Measurements from ENCODE around the gene PARD3.
"Not testable (repeated sequence)": the region's sequence is repeated elsewhere in the genome, so short reads cannot be mapped to it uniquely, and the experiment has no call there.

Gene PARD3

DNA sequence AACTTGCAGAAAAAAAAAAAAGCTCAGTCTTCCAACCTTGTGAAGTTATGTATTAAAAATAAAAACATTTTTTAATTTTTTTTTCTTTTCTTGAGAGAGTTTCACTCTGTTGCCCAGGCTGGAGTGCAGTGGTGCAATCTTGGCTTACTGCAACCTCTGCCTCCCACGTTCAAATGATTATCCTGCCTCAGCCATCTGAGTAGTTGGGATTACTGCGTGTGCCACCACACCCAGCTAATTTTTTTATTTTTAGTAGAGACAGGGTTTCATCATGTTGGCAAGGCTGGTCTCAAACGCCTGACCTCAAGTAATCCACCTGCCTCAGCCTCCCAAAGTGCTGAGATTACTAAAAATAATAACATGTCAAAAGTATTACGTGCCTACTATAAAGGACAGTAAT, 375.7 kb downstream of the PARD3 start:
- not testable (repeated sequence) for DNase-seq

DNA sequence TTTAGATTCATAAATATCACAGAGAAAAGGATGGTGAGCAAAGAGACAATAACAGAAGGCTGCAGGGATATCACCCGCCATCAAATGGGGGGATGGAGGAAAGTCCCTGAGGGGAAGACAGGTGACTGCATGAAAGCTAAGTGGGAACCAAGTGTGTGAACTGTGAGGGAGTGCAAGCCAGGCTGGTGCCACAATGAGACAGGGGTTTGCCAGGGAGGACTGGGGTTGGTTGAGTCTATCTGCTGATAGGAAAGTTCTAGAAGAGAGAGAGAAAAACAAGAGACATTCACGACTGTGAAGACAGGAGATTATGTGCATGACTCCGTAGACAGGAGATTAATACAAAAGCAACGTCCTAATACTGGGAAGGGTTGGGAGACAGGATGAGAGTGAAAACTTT, 376.4 kb downstream of the PARD3 start:
- DNase-seq, result no peak

DNA sequence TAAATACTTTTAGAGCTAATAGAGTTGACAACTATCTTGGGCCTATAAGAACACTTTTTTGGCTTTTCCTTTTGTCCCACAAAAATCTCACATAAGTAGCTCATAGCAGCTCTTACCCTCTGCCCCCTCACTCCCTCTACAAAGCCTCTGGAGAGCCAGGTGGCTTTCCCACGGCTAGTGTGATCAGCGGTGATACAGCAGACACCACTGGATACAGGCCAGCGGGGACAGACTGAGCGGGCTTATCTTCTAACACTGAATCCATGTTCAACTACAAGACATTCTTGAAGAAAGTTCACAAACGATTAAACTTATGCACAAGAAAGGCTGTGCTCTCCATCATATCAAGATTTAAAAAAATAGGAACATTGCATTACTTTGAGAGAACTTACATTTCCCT, 377.2 kb downstream of the PARD3 start:
- DNase-seq, result no peak

DNA sequence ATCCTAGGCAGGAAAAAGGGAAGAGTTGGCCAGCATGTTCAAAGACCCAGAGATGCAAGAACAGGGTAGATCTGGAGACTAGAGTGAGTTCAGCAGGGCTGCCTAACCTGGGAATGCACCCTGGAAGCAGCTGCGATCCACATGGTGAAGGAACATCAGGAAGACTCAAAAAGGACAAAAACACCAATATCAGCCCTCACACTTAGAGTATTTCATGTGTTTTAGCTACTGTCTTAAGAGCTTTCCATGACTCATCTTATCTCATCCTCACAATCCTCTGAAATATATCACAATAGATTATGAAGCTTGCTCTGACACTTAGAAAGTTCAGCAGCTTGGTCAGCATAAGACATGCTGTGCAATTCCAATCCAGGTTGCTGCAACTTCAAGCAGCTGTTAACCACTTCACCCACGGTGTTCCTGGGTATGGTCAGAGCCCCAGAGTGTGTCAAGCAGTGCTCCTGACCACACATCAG, 380.9 kb downstream of the PARD3 start:
- no peak for DNase-seq

DNA sequence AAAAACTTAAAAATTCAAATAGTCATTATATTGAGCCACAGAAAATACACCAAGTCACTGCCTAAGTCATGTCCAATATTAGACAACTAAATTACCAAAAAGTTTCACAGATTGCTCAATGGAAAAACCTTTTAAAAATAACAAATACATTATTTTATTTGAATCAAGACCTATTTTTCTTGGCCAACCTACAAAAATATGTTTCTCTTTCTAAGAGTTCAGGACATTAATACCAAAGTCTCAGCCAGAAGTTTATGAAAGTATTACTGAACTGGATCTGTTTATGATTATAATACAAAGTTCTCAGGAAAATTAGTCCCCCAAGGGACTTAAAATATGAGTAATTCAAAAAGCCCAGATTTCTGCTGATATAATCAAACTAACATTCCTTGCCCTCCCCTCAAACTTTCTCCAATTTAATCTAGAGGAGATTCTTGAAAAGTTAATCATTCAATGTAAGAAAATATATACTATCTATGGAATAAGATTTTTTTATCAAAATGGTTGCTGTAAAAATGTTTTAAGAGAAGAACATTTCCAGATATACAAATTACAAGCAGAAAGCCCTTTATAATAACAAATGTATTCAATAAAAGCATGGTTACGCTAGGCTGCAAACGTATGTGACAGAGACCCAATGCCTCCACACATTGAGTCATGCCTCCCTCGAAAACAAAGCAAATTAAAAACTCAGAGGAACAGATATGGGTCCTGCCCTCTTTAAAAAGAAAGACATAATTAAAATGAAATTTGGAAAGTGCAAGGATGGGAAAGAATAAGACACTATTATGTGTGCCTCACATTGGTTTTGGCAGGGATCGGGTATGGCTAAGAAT, 381.6 kb downstream of the PARD3 start:
- no peak for DNase-seq

DNA sequence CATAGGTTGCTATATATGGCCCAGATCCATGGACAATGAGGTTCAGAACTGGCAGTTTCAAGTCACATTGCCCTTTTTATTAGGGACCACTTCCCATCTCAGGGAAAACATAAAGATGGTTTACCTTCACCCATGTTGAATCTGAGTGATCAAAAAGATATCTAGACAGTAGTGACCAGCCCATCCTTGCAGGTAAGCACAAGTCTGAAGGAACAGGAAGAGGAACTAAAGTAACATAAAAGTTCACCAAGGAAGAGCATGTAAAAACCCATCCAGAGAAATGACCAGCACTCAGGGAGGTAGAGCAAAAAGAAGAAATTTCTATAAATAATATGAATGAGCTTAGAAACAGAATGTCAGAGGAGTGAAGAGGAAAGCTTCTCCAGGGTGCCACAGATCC, 382.5 kb downstream of the PARD3 start:
- DNase-seq, result no peak

DNA sequence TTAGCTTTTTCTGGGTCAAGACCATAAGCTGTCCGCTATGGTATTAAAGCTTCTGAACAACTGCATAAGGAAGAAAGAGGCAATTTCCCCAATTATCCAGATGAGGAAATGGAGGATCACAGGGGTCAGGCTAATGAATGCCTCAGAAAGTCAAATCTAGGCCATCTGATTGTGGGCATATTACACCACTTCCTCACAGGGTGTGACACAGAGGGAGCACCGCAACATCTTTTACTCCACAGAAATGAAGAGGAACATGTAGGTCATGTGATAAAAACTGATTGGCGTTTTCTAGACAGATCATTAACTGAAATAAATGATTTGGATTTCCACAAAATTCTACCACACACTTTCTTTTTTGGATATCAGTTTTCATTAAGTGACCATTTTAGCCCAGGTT, 384.4 kb downstream of the PARD3 start:
- no peak for DNase-seq

DNA sequence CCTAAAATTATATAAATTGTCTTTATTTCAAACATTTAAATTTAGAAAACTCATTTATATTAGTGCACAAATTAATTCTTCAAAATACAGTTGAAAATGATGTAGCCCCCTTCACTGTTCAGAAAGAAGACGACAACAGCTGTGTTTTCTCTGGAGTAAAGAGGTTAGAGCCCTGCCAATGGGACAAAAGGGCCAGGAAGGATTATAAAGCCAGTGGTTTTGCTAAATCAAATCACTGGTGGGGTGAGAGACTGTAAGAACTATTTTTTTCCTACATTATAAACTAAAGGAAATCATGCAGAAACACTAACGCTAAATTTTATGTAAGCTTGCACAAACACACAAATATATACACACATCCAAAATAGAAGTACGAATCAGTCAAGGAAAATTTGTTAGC, 386.6 kb downstream of the PARD3 start:
- DNase-seq, result no peak

DNA sequence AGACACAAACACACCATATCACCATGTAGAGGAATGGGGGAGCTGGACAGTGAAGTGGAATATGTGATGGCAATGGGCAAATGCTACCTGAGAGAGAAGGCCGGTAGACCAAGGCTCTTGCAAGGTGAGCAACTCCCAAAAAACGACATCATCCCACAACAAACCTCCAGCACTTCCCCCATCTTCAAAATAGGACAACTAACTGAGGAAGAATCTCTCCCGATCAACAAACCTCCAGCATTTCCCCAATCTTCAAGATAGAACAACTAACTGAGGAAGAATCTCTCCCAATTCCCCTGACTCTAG, 387.2 kb downstream of the PARD3 start:
- no peak for DNase-seq

DNA sequence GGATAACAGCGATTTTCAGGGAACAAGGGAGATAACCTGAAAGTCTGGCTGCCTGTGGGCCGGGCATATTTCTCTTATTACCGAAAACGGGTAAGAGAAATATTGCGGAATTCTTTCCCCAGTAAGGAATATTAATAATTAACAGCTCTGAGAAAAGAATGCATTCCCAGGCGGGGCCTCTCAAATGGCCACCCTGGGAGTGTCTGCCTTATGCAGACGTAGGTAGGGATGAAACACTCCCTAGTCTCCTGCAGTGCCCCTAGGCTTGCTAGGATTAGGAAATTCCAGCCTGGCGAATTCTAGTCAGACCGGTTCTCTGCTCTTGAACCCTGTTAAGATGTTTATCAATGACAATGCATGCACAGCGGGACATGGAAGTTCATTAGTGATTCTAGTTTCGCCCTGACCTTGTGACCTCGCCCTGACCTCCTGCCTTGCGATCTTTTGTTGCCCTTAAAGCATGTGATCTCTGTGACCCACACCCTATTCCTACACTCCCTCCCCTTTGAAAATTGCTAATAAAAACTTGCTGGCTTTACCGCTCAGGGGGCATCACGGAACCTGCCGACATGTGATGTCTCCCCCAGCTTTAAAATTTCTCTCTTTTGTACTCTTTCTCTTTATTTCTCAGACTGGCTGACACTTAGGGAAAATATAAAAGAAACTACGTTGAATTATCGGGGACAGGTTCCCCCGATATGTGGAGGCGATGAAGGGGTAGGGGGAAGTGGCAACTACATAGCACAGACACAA, 387.8 kb downstream of the PARD3 start:
- not testable (repeated sequence) for DNase-seq

DNA sequence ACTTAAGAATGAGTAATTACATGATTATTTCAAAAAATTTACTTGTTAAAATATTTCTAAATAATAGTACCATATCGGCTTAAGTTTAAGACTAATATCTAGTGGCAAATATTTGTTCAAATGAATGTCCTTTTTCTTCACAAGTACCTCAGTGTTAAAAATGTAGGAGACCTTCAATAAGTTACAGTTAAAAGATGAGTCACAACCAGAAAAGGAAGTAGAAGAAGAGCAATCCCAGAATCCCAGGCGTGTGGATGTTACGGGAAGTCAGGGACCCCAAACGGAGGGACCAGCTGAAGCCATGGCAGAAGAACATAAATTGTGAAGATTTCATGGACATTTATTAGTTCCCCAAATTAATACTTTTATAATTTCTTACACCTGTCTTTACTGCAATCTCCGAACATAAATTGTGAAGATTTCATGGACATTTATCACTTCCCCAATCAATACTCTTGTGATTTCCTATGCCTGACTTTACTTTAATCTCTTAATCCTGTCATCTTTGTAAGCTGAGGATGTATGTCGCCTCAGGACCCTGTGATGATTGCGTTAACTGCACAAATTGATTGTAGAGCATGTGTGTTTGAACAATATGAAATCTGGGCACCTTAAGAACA, 388.4 kb downstream of the PARD3 start:
- DNase-seq, result not testable (repeated sequence)

DNA sequence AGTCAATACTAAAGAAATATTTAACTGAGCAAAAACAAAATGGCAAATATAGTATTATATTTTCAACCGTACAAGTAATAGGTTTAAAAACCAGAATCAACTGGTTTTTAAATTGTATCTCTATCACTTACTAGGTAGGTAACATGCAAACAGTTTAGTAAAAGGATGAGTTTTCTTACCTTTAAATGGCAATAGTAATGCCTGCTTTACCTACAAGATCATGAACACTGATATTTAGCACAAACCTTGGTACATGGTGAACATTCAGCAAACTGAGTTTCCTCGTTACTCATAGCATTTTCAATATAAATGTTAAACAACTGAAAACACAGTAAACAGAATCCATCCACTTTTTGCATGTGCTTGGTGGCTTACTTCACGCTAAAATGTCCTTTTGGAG, 389.1 kb downstream of the PARD3 start:
- DNase-seq, result no peak

DNA sequence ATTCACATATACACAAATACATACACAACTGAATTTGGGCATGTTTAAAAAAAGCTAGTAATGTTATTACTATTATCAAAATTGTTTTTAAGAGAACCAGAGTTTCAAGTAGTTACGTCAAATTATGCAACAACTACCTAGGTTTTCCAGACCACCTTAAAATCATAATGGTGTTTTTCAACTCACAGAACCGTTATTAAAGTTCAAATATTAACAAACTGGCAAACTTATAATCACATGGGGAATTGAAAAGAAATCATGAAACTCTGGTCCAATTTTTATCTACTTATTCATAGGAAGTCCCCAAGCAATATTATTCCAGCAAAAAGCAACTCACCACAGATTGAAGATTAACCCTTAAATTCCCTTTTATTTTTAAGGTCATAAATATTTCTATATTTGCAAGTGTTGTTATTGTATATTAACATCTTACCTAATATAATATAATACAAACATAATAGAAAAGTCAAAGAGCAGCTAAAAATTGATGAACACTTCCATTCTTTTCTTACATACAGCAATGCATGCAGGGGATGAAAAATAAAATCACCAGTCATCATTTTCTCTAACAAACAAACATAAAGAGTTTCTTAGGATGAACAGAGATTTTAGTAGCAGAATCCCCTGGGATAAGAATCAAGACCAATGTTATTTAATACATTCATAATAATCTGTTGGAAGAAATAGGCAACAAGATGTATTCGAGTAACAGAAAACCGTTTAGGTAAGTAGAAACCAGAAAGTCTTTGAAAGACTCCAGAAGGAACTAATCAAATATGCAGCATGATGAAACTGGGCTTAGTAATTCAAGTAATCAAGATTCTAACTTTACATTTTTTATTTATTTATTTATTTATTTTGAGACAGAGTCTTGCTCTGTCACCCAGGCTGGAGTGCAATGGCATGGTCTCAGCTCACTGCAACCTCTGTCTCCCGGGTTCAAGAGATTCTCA, 391.1 kb downstream of the PARD3 start:
- DNase-seq, result no peak

DNA sequence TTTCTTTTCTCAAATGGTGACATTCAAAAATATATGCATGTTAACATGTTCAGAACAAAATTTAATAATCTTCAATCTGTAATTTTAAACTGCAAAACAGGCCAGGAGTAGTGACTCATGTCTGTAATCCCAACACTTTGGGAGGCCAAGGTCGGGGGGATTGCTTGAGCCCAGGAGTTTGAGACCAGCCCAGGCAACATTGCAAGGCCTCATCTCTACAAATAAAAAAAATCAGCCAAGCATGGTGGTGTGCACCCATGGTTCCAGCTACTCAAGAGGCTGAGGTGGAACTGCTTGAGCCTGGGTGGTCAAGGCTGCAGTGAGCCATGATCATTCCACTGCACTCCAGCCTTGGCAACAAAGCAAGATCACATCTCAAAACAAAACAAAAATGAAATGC, 394.3 kb downstream of the PARD3 start:
- no peak for DNase-seq

DNA sequence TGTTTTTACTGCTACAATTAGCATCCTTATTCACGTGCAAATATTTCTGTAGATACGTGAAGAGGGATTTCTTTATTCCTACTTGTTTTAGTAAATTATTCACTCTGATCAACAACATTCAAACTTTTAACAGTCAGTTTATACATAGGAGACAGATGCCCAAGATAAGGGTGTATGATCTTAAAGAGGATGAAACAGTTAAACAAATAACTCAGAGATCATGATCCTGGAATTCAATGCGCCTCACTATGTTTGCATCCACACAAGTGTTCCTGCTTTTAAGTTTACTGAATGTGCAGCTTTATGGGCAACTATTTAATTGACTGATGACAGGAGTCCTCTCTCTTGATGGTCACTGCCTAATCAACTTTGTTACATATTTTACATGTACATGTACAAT, 394.8 kb downstream of the PARD3 start:
- no peak for DNase-seq

DNA sequence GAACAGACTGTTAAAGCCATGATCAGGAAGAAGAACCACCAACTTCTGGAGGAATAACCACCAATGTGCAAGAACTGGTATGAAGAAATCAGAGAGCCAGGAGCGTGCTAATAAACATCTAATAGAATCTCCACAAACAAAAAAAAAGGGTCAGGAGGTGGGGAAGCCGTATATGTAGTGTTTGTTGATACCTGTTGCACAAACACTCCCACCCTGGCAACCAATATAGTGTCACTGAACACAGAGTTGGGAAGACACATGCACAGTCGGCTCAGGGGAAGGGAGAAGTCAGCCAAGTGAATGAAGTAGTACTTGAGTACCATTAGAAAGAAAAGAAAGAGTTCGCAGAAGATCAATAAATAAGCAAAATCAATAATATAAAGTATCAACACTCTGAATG, 400.1 kb downstream of the PARD3 start:
- DNase-seq, result no peak

DNA sequence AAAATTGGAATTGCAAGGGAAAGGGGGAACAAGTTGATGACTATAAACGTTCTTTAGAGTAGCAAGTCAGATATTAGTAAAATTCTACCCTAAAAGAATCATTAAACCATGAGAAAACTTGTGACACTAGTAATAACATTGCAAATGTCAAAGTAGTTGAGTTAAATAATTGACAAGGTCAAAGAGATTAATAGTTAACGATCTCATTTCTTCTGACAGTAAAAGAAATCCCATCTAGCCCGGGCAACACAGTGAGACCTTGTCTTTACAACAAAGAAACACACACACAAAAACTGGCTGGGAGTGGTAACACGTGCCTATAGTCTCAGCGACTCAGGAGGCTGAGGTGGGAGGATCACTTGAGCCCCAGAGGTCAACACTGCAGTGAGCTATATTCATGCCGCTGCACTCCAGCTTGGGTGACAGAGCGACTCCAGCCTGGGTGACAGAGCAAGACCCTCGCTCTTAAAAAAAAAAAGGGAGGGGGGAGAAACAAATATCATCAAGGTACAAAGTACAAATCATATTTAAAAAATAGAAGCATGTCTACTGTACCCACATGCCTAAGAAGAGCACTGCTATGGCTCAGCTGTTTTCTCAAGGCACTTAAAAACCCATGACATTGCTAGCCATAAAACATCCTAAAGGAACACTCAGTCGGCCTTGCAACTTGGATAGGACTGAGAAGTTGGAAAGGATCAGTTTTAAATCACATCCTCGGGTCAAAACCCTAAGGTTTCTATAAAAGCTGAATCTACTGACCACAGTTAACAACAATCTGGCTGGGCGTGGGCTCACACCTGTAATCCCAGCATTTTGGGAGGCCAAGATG, 401.1 kb downstream of the PARD3 start:
- no peak for DNase-seq

DNA sequence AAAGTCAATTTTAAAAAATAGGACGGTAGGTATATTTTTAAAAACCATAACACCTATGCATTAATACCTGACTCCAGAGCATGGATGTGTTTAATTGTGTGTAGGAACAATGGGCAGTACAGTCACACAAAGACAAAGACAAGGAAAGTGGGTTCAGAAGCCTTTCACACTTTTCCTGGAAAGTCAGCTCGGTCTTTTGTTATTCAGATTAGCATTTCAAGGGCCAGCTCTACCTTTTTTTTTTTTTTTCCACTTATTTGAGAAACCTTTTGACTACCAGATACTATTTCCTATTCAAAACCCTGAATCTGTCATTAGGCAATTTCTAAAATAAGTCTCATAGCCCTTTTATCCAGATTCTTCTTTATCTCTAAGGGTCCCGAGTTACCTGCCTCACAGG, 401.9 kb downstream of the PARD3 start:
- no peak for DNase-seq

DNA sequence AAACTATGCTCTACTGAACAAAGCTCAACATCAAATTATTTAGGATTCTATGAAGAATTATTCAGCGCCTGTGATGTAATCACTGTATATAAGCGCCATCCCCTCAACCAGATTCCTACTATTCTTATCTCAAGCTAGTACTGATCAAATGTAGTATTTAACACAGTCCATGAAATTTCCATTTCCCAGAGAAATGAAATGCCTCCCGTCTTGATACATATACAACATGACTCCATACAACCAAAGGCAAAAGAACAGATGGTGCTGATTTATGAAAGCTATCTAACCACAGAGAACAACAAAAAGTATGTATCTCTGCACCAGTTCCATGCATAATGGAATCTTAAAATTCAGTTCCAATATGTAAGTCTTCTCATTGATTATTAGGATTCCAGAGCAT, 406.1 kb downstream of the PARD3 start:
- DNase-seq, result no peak

DNA sequence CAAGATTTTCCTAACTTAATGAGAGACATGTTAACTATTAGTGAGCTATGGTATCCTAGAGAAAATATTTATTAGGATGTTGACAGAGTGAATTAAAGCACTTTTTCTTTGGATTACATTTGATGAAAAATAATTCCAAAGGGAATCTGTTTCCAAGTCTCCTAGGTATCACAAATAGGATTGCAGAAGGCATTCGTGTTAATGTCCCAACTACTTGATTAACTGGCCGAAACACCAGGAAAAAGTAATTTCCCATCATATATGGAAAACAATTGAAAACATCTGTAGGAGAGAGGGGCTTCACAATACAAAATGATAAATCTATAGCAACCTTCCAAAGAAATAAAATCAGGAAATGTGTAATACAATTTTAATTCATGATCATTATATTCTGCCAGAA, 406.7 kb downstream of the PARD3 start:
- no peak for DNase-seq

DNA sequence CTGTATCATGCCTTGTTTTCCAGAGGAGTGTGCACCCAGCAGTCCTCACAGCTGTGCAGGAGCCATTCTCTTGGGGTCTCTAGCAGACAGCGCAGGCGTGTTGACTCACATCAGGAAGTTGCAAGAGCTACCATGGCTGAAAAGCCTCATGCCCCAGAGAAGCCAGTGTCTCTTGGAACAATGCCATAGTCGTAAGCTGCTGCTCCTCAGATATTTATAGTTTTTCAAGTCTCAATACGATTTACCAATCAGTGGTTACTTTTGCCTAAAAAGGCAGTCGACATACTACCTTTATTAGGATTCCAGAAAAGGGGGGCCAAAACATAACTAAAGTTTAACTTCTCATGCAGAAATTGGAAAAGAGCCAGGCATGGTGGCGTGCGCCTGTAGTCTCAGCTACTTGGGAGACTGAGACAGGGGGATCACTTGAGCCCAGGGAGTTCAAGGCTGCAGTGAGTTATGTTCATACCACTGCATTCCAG, 407.7 kb downstream of the PARD3 start:
- no peak for DNase-seq

Measured in activated CD8-positive, alpha-beta memory T cell treated with anti-CD3 and anti-CD28 coated beads for 24 hours (primary cell).